ENCODE data around the gene GPC5. TPM values are rescaled to one million over a fixed set of nuclear protein-coding genes. Genes with fewer than 3 reads are reported as not detected.

GPC5 gene
- total RNA-seq, 2 experiments from 2014 or later = 2.4 TPM; not detected in 1

DNA sequence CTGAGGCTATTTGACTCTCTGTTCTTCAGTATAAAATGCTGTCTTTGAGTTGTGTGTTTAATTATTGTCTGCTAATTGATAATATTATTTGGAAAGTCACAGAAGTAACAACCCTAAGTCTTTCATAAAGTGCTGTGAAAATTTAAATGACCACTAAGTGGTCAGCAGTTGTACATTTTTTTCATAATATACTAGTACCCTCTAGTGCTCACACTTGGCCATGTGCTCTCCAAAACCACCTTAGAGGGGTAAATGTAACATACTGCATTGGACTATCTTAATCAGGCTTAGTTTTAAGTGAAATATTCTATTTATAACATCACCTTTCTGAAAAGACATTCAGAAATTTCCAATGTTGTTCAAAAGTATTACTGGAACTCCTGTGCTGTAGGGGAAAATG lies 745.3 kb downstream of the GPC5 start:
- no peaks in the 10 kb centered on the region for H3K9me3 ChIP-seq (ENCODE audit: low read length)
- no peak overlapping the region for H2AFZ ChIP-seq (ENCODE audit: low read length)
- H3K27ac ChIP-seq (ENCODE audit: low read depth, low read length, poor library complexity, severe bottlenecking) = no peak overlapping the region
- H3K36me3 ChIP-seq (ENCODE audit: insufficient read depth, low read length) = no peaks in the 10 kb centered on the region
- H3K79me2 ChIP-seq (ENCODE audit: insufficient read depth, low read depth, low read length) = no peaks in the 10 kb centered on the region
- TF ChIP-seq, protein P1, sequence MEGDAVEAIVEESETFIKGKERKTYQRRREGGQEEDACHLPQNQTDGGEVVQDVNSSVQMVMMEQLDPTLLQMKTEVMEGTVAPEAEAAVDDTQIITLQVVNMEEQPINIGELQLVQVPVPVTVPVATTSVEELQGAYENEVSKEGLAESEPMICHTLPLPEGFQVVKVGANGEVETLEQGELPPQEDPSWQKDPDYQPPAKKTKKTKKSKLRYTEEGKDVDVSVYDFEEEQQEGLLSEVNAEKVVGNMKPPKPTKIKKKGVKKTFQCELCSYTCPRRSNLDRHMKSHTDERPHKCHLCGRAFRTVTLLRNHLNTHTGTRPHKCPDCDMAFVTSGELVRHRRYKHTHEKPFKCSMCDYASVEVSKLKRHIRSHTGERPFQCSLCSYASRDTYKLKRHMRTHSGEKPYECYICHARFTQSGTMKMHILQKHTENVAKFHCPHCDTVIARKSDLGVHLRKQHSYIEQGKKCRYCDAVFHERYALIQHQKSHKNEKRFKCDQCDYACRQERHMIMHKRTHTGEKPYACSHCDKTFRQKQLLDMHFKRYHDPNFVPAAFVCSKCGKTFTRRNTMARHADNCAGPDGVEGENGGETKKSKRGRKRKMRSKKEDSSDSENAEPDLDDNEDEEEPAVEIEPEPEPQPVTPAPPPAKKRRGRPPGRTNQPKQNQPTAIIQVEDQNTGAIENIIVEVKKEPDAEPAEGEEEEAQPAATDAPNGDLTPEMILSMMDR (conservative IDR thresholded peaks at IDR 0.05; ENCODE audit: low read length) = no peak
- TF ChIP-seq EZH2phosphoT487 (IDR thresholded peaks at IDR 0.05; ENCODE audit: borderline replicate concordance, low read depth, low read length) = no peak
- POLR2A ChIA-PET = no interaction called here
- no peaks in the 10 kb centered on the region for H3K4me1 ChIP-seq (ENCODE audit: insufficient read depth, low read length, poor library complexity, severe bottlenecking)
- BruUV-seq (replicated peaks) = no TSS peak
- no peak overlapping the region for H3K4me3 ChIP-seq (ENCODE audit: low read depth, low read length, poor library complexity, severe bottlenecking)
- no peak for DNase-seq (ENCODE audit: low spot score)
- no peaks in the 10 kb centered on the region for H4K20me1 ChIP-seq (ENCODE audit: insufficient read depth, low read length)
- CTCF ChIA-PET (ENCODE audit: unreplicated experiment) = no interaction called here
- H3K9me2 ChIP-seq (ENCODE audit: insufficient read depth, low read length) = 0 out of 2 replicates have a peak, but pooled peaks cover 4% of the 10 kb centered on the region
- intact Hi-C loops (cut with micrococcal nuclease; ENCODE audit: unreplicated experiment) = no loop called here
- no peak overlapping the region for H3K4me2 ChIP-seq (ENCODE audit: low read length)

DNA sequence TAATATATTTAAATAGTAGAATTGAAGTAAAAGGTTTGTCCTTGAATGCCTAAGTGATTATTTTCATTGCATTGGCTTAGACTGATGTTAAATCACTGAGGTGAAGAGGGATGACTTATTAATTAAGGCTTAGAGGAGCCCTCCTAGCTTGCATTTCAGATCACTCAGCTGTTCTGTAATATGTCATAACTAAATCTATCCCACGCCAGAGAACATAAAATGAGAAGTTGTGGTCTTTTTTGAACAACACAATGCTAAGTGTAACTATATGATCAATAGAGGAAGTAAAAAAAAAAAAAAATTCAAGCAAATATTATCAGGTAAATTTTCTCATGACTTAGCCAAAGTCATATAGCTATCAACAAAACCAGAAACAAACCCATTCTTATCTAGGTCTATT lies 752.2 kb downstream of the GPC5 start:
- DNase-seq (ENCODE audit: low spot score) = no peak
- intact Hi-C loops (cut with micrococcal nuclease; ENCODE audit: unreplicated experiment) = no loop called here
- TF ChIP-seq, protein P1 (conservative IDR thresholded peaks at IDR 0.05; ENCODE audit: low read length) = no peak
- TF ChIP-seq EZH2phosphoT487 (IDR thresholded peaks at IDR 0.05; ENCODE audit: borderline replicate concordance, low read depth, low read length) = no peak
- no peaks in the 10 kb centered on the region for H3K79me2 ChIP-seq (ENCODE audit: insufficient read depth, low read depth, low read length)
- no peak overlapping the region for H3K4me2 ChIP-seq (ENCODE audit: low read length)
- no peak overlapping the region for H3K4me3 ChIP-seq (ENCODE audit: low read depth, low read length, poor library complexity, severe bottlenecking)
- H3K9me3 ChIP-seq (ENCODE audit: low read length) = no peaks in the 10 kb centered on the region
- H3K36me3 ChIP-seq (ENCODE audit: insufficient read depth, low read length) = no peaks in the 10 kb centered on the region
- peaks cover 5% of the 10 kb centered on the region; the same call in 1 of the 2 replicates for H3K9me2 ChIP-seq (ENCODE audit: insufficient read depth, low read length)
- CTCF ChIA-PET (ENCODE audit: unreplicated experiment) = no interaction called here
- H3K27ac ChIP-seq (ENCODE audit: low read depth, low read length, poor library complexity, severe bottlenecking) = no peak overlapping the region
- no TSS peak for BruUV-seq (replicated peaks)
- no peak overlapping the region for H2AFZ ChIP-seq (ENCODE audit: low read length)
- POLR2A ChIA-PET = interaction anchor here (0.7 to 1.5 kb wide), 9 partner anchors 9 to 1176 kb away, joined by 3 to 5 read pairs (median 4); no protein-coding TSS in a partner anchor
- H4K20me1 ChIP-seq (ENCODE audit: insufficient read depth, low read length) = 0 out of 2 replicates have a peak, but pooled peaks cover 4% of the 10 kb centered on the region
- H3K4me1 ChIP-seq (ENCODE audit: insufficient read depth, low read length, poor library complexity, severe bottlenecking) = no peaks in the 10 kb centered on the region

DNA sequence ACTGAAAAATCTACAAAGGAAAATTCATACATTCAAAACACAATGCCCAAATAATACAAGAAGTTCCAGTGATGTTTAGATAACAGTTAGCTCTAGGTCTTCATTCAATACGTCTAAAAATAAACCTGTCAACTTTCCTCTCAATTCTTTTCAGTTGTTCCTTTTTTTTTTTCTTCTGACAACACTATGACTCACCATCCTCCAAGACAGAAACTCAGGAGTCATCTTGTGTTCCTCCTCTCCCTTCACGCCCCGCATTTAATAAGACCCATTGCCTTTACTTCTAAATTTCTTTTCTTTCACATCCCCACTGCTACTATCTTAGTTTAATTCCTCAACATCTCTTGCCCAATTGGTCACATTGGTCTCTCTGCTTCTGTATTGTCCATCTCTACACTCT lies 759.9 kb downstream of the GPC5 start:
- Histone ChIP-seq H3K27ac (ENCODE audit: low read depth, low read length, poor library complexity, severe bottlenecking) (no peak overlapping the region), H3K36me3 (ENCODE audit: insufficient read depth, low read length) (no peaks in the 10 kb centered on the region), H3K9me2 (ENCODE audit: insufficient read depth, low read length) (peaks cover 11% of the 10 kb centered on the region; the same call in 1 of the 2 replicates), H3K9me3 (ENCODE audit: low read length) (no peaks in the 10 kb centered on the region), H4K20me1 (ENCODE audit: insufficient read depth, low read length) (no peaks in the 10 kb centered on the region), H3K4me3 (ENCODE audit: low read depth, low read length, poor library complexity, severe bottlenecking) (no peak overlapping the region), H3K4me2 (ENCODE audit: low read length) (no peak overlapping the region), H3K4me1 (ENCODE audit: insufficient read depth, low read length, poor library complexity, severe bottlenecking) (no peaks in the 10 kb centered on the region), H2AFZ (ENCODE audit: low read length) (no peak overlapping the region), H3K79me2 (ENCODE audit: insufficient read depth, low read depth, low read length) (no peaks in the 10 kb centered on the region)
- ChIA-PET POLR2A (interaction anchor here (0.6 to 1.9 kb wide), 10 partner anchors 10 to 1566 kb away, joined by 3 to 8 read pairs (median 4); no protein-coding TSS in a partner anchor), CTCF (ENCODE audit: unreplicated experiment) (no interaction called here)
- DNase-seq (ENCODE audit: low spot score) = no peak
- BruUV-seq (replicated peaks) = no TSS peak
- TF ChIP-seq, protein P1 (conservative IDR thresholded peaks at IDR 0.05; ENCODE audit: low read length) = no peak
- intact Hi-C loops (cut with micrococcal nuclease; ENCODE audit: unreplicated experiment) = no loop called here

Data from OCI-LY7 (cell line).